ENCODE measurements around the gene SCGB1D1.

DNA sequence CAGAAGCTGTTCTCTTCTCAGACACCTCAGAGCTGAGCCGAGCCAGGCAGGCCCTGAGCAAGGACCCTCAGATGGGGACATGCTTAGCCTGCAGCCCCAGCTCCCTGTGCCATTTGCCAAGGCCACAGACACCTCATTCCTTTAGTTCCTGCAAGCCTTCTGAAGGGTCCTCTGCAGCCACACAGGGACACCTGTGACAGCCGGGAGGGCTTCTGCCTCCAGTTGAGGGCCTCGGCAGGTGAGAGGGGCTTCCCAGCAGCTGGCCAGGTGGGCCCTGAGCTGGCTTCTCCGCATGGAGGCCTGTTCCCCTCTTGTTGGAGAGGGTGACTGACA lies 48.0 kb upstream of the SCGB1D1 start:
- TF ChIP-seq EP300 (IDR thresholded peaks at IDR 0.05) (no peak), ESRRA (IDR thresholded peaks at IDR 0.05; ENCODE audit: borderline replicate concordance, low read length) (no peak), CHD4 (IDR thresholded peaks at IDR 0.05; ENCODE audit: borderline replicate concordance) (no peak), JUN (IDR thresholded peaks at IDR 0.05) (no peak)
- TF ChIP-seq, protein P1, sequence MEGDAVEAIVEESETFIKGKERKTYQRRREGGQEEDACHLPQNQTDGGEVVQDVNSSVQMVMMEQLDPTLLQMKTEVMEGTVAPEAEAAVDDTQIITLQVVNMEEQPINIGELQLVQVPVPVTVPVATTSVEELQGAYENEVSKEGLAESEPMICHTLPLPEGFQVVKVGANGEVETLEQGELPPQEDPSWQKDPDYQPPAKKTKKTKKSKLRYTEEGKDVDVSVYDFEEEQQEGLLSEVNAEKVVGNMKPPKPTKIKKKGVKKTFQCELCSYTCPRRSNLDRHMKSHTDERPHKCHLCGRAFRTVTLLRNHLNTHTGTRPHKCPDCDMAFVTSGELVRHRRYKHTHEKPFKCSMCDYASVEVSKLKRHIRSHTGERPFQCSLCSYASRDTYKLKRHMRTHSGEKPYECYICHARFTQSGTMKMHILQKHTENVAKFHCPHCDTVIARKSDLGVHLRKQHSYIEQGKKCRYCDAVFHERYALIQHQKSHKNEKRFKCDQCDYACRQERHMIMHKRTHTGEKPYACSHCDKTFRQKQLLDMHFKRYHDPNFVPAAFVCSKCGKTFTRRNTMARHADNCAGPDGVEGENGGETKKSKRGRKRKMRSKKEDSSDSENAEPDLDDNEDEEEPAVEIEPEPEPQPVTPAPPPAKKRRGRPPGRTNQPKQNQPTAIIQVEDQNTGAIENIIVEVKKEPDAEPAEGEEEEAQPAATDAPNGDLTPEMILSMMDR (IDR thresholded peaks at IDR 0.05) = no peak
- TF ChIP-seq, protein P2, sequence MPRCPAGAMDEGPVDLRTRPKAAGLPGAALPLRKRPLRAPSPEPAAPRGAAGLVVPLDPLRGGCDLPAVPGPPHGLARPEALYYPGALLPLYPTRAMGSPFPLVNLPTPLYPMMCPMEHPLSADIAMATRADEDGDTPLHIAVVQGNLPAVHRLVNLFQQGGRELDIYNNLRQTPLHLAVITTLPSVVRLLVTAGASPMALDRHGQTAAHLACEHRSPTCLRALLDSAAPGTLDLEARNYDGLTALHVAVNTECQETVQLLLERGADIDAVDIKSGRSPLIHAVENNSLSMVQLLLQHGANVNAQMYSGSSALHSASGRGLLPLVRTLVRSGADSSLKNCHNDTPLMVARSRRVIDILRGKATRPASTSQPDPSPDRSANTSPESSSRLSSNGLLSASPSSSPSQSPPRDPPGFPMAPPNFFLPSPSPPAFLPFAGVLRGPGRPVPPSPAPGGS (IDR thresholded peaks at IDR 0.05) = no peak
